ENCODE measurements around the gene CEP63. TPM values are rescaled to one million over a fixed set of nuclear protein-coding genes. Genes with fewer than 3 reads are reported as not detected.

Gene CEP63
- total RNA-seq, 2 donors from 2014 or later: 21.2 to 33.0 TPM

GRCh38 chr3:134494495-134494894 is 8.6 kb downstream of the CEP63 start:
- Mint-ChIP-seq H3K27ac (no peak overlapping the region), H3K4me3 (no peak overlapping the region), H3K9me3 (no peaks in the 10 kb centered on the region), H3K4me1 (no peaks in the 10 kb centered on the region), H3K36me3 (ENCODE audit: low read depth) (peaks cover 18% of the 10 kb centered on the region), H3K27me3 (ENCODE audit: insufficient read depth) (no peaks in the 10 kb centered on the region)
- no peak overlapping the region for H3K9ac ChIP-seq (ENCODE audit: extremely low read depth, low read length, poor library complexity, severe bottlenecking)
- DNase-seq: no peak
- H3K9me3 ChIP-seq (ENCODE audit: control insufficient read depth, low read length): no peaks in the 10 kb centered on the region
- 95 to 100% methylated on average over 3 to 5 of the region's 5 CpGs for WGBS, 2 experiments (ENCODE audit: insufficient coverage in 1 of 2, insufficient read length in 1 of 2)
- H3K27ac ChIP-seq (ENCODE audit: low read depth, low read length): no peak overlapping the region
- no peaks in the 10 kb centered on the region for H3K4me1 ChIP-seq (ENCODE audit: control insufficient read depth, insufficient read depth, low read length)
- no peaks in the 10 kb centered on the region for H3K27me3 ChIP-seq (ENCODE audit: control insufficient read depth, insufficient read depth, low read length, poor library complexity, severe bottlenecking)
- H3K36me3 ChIP-seq (ENCODE audit: control insufficient read depth, insufficient read depth, low read length): peaks cover 6% of the 10 kb centered on the region
- no peak for TF ChIP-seq CTCF (conservative IDR thresholded peaks at IDR 0.05)
- H3K4me3 ChIP-seq (ENCODE audit: low read length): no peak overlapping the region

- no peak overlapping the region for H3K27ac ChIP-seq (ENCODE audit: low read depth, low read length)
- H3K27me3 Mint-ChIP-seq (ENCODE audit: insufficient read depth): no peaks in the 10 kb centered on the region
- H3K9me3 ChIP-seq (ENCODE audit: control insufficient read depth, low read length): no peaks in the 10 kb centered on the region
- TF ChIP-seq CTCF (conservative IDR thresholded peaks at IDR 0.05): no peak
- H3K27me3 ChIP-seq (ENCODE audit: control insufficient read depth, insufficient read depth, low read length, poor library complexity, severe bottlenecking): no peaks in the 10 kb centered on the region
- no peaks in the 10 kb centered on the region for H3K4me1 Mint-ChIP-seq
- no peaks in the 10 kb centered on the region for H3K4me1 ChIP-seq (ENCODE audit: control insufficient read depth, insufficient read depth, low read length)
- H3K9ac ChIP-seq (ENCODE audit: extremely low read depth, low read length, poor library complexity, severe bottlenecking): no peak overlapping the region
- no peak overlapping the region for H3K4me3 Mint-ChIP-seq
- DNase-seq: no peak
- no peak overlapping the region for H3K27ac Mint-ChIP-seq
- peaks cover 19% of the 10 kb centered on the region for H3K36me3 Mint-ChIP-seq (ENCODE audit: low read depth)
- H3K4me3 ChIP-seq (ENCODE audit: low read length): no peak overlapping the region
- peaks cover 6% of the 10 kb centered on the region for H3K36me3 ChIP-seq (ENCODE audit: control insufficient read depth, insufficient read depth, low read length)
- H3K9me3 Mint-ChIP-seq: no peaks in the 10 kb centered on the region
Measured at GRCh38 chr3:134495980-134496379, 10.1 kb downstream of the CEP63 start.

- 90 to 100% methylated on average over 2 to 3 of the region's 3 CpGs for WGBS, 2 experiments (ENCODE audit: insufficient coverage in 1 of 2, insufficient read length in 1 of 2)
Measured at GRCh38 chr3:134496471-134497071, 10.7 kb downstream of the CEP63 start.

More at GRCh38 chr3:134496471-134497071, 10.7 kb downstream of the CEP63 start:
- Histone ChIP-seq H3K27me3 (ENCODE audit: control insufficient read depth, insufficient read depth, low read length, poor library complexity, severe bottlenecking) (no peaks in the 10 kb centered on the region), H3K4me3 (ENCODE audit: low read length) (no peak overlapping the region), H3K9ac (ENCODE audit: extremely low read depth, low read length, poor library complexity, severe bottlenecking) (no peak overlapping the region), H3K9me3 (ENCODE audit: control insufficient read depth, low read length) (no peaks in the 10 kb centered on the region), H3K27ac (ENCODE audit: low read depth, low read length) (no peak overlapping the region), H3K4me1 (ENCODE audit: control insufficient read depth, insufficient read depth, low read length) (no peaks in the 10 kb centered on the region), H3K36me3 (ENCODE audit: control insufficient read depth, insufficient read depth, low read length) (peaks cover 6% of the 10 kb centered on the region)
- H3K36me3 Mint-ChIP-seq (ENCODE audit: low read depth): peaks cover 20% of the 10 kb centered on the region
- no peak for TF ChIP-seq CTCF (conservative IDR thresholded peaks at IDR 0.05)
- DNase-seq: no peak
- no peaks in the 10 kb centered on the region for H3K4me1 Mint-ChIP-seq
- H3K27ac Mint-ChIP-seq: no peak overlapping the region
- H3K9me3 Mint-ChIP-seq: no peaks in the 10 kb centered on the region
- no peak overlapping the region for H3K4me3 Mint-ChIP-seq
- no peaks in the 10 kb centered on the region for H3K27me3 Mint-ChIP-seq (ENCODE audit: insufficient read depth)

Data from endodermal cell (in vitro differentiated cells).